GM21423 (cell line): ENCODE results near the gene CHGA.

Experiments used
- ATAC-seq: cut with Tn5 transposase; IDR thresholded peaks from one replicate; pipeline ENCODE4 v1.9.1; 2021; ENCODE audit warnings: mild to moderate bottlenecking, moderate library complexity; ENCODE audit not compliant: unreplicated experiment

CHGA gene

GRCh38 chr14:92942976-92943710, 20.2 kb downstream of the CHGA start:
- no peak for ATAC-seq

- no peak for ATAC-seq
Measured at GRCh38 chr14:92943855-92944570, 21.1 kb downstream of the CHGA start.

- ATAC-seq: no peak
Measured at GRCh38 chr14:92944976-92945375, 22.0 kb downstream of the CHGA start.

- no peak for ATAC-seq
Measured at GRCh38 chr14:92945544-92945943, 22.6 kb downstream of the CHGA start.

- no peak for ATAC-seq
Measured at GRCh38 chr14:92945959-92946846, 23.3 kb downstream of the CHGA start.

GRCh38 chr14:92946847-92947545, 24.0 kb downstream of the CHGA start:
- ATAC-seq: no peak

GRCh38 chr14:92948647-92949046, 25.7 kb downstream of the CHGA start:
- ATAC-seq: no peak

- ATAC-seq: no peak
Measured at GRCh38 chr14:92949496-92950192, 26.7 kb downstream of the CHGA start.

GRCh38 chr14:92950193-92950540, 27.2 kb downstream of the CHGA start:
- ATAC-seq: no peak

GRCh38 chr14:92950773-92951172, 27.8 kb downstream of the CHGA start:
- ATAC-seq: no peak

GRCh38 chr14:92951261-92951660, 28.3 kb downstream of the CHGA start:
- ATAC-seq: no peak

GRCh38 chr14:92951912-92952471, 29.0 kb downstream of the CHGA start:
- ATAC-seq: no peak

GRCh38 chr14:92952481-92953298, 29.7 kb downstream of the CHGA start:
- no peak for ATAC-seq

GRCh38 chr14:92953526-92953925, 30.6 kb downstream of the CHGA start:
- no peak for ATAC-seq

GRCh38 chr14:92954933-92955332, 32.0 kb downstream of the CHGA start:
- no peak for ATAC-seq

GRCh38 chr14:92955381-92955780, 32.4 kb downstream of the CHGA start:
- no peak for ATAC-seq

GRCh38 chr14:92956961-92957360, 34.0 kb downstream of the CHGA start:
- no peak for ATAC-seq

- ATAC-seq: no peak
Measured at GRCh38 chr14:92958373-92959188, 35.6 kb downstream of the CHGA start.
